CD4-positive, alpha-beta T cell treated with Interleukin-17A for 4 hours (primary cell): Measurements from ENCODE around the gene RDH16.

ENCODE experiments used
- DNase-seq: peaks from one replicate; pipeline ENCODE4 v3.0.0-alpha.2; 2020; ENCODE audit warnings: mixed read lengths

RDH16 gene

GRCh38 chr12:56957229-56958052 is at the start of gene RDH16:
TSS of gene RDH16 (minus strand) at chr12:56957608. CDS start at chr12:56957462, 146 bp downstream.
- no peak for DNase-seq

GRCh38 chr12:57006809-57007475 is 49.5 kb upstream of the RDH16 start:
- peak; percentile 56 for DNase-seq

DNA sequence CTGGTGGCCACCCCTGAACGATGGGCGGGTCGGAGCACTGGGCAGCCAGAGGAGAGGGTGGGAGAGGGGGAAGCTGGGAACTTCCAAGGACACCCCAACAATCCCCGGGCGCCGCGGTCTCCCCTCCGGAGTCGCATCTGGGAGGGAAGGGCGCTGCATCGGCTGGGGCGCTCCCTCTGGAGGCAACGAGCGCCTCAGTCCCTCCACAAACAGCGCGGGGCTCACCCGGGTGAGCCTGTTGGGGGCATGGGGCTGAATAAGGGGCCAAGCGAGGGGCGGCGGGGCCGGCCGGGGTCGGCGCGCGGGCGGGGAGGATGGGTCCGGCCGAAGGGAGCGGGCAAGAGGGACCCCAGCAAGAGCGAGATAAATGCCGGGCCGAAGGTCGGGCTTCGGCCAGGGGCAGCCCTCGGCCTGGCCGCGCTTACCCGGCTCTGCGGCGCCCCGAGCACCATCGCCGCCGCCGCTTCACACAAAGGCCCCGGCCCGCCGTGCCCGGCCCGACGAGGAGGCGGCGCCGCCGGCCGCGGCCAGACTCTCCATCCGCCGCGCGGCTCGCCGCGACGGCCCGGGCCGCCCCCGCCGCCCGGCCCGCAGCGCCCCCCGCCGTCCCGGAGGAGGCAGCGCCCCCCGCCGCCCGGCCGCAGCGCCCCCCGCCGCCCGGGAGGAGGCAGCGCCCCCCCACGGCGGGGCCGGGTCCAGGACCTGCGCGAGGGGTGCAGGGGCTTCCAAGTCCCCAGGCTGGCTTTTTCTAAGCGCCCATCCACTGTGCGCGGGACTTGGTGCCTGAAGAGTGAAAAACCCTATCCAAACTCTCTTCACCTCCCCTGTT is 48.8 kb upstream of the RDH16 start, which contains the start of gene ZBTB39:
ZBTB39 (minus strand) TSS at position 567 of the 829 bp plus-strand sequence. CDS start 1,629 bp downstream, outside the sequence.
- peak; percentile 74 for DNase-seq

- no peak for DNase-seq
Measured at GRCh38 chr12:57004651-57005050, 47.2 kb upstream of the RDH16 start.

DNA sequence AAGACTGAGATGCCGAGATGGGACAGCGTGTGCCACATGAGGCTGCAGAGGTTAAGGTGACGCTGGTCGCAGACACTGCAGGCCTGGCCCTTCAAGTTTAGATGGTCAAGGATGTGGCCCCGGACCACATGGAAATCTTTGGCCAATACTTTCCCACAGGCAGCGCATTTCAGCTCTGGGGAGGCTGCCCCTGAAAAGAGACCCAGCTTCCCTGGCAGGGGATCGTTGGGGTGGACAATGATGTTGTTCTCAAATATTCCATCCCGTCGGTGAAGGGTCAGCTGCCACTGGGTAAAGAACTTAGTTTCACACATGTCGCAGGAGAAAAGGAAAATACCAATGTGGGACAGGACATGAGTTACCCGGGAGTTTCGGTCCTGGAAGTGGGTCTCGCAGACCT is 46.0 kb upstream of the RDH16 start:
- DNase-seq = no peak

GRCh38 chr12:57001448-57001906 is 44.1 kb upstream of the RDH16 start:
- DNase-seq = peak; percentile 84

DNA sequence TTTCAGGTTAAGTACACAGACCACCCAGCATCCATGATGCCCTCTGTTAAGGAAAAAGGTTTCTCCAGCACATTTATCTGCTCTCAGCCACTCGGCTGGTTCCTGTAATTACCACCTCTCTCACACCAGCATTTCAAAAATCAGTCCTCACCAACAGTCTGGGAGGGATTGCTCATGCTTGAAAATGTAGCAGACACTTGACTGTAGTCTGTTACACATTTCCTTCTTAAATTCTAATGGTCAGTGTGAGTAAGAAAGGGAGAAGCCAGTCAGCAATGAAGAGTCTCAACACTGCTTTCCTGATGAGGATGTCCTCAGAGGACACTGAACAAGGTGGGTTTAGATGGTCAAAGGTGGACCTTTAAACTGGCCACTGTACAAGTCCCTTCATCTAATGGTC is 43.0 kb upstream of the RDH16 start:
- no peak for DNase-seq

GRCh38 chr12:56999456-56999855 is 42.0 kb upstream of the RDH16 start:
- DNase-seq = no peak

DNA sequence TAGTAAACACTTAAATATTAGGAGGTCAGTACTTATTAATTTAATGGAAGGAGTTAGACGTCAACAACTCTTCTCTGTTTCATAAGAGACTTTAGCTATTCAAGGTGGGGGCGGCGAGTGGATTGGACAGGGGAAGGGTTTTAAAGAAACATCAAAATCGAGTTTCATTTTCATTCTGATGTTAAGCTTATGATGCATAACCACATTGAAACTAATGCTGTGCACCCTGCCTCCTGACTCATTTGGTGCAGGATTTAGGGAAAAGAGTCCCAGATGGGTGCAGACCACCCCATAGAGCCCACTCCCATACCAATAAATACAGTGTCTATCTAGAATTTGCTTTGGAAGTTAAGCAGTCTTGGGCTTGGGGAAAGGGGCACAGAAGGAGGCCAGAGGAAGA is 41.6 kb upstream of the RDH16 start:
- DNase-seq = no peak

- DNase-seq = no peak
Measured at GRCh38 chr12:56998316-56998715, 40.9 kb upstream of the RDH16 start.

DNA sequence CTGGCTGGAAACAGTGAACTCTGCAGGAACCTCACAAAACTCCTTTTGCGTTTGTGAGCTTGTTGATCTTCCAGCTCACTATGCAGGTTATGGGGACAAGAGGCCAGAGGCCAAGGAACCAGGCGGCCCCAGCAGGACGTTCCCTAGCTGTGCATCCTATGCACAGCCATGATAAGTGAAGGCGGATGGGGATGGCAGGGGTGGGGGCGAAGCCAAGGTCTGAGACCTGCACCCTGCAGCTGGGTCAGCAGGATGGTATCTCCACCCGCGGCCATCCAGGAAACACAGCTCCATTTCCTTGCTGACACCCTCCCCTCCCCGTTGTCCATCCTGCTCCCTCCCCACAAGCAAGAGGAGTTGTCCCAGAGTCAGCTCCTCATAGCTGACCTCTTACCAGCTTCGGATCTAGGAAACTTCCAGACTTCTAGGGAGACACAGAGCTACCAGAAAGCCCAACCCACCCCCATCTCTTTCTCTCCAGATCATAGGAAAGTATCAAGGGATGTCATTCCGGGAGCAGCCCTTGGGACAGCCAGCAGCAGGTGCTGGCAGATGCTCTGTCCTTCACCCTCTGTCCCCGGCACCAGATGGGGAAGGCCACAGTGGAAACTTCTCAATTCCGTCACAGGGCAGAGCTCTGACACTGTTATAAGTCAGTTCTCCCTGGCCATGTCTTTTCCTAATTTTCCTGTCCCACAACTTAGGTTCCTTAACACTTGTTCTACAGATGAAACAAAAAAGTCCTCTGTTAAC is 39.6 kb upstream of the RDH16 start:
- no peak for DNase-seq

- DNase-seq = no peak
Measured at GRCh38 chr12:56995930-56996496, 38.6 kb upstream of the RDH16 start.

DNA sequence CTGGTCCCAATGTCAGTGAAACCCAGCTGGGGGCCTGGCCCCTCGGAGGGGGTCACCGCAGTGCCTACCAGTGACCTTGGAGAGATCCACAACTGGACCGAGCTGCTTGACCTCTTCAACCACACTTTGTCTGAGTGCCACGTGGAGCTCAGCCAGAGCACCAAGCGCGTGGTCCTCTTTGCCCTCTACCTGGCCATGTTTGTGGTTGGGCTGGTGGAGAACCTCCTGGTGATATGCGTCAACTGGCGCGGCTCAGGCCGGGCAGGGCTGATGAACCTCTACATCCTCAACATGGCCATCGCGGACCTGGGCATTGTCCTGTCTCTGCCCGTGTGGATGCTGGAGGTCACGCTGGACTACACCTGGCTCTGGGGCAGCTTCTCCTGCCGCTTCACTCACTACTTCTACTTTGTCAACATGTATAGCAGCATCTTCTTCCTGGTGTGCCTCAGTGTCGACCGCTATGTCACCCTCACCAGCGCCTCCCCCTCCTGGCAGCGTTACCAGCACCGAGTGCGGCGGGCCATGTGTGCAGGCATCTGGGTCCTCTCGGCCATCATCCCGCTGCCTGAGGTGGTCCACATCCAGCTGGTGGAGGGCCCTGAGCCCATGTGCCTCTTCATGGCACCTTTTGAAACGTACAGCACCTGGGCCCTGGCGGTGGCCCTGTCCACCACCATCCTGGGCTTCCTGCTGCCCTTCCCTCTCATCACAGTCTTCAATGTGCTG is 38.0 kb upstream of the RDH16 start:
- no peak for DNase-seq

DNA sequence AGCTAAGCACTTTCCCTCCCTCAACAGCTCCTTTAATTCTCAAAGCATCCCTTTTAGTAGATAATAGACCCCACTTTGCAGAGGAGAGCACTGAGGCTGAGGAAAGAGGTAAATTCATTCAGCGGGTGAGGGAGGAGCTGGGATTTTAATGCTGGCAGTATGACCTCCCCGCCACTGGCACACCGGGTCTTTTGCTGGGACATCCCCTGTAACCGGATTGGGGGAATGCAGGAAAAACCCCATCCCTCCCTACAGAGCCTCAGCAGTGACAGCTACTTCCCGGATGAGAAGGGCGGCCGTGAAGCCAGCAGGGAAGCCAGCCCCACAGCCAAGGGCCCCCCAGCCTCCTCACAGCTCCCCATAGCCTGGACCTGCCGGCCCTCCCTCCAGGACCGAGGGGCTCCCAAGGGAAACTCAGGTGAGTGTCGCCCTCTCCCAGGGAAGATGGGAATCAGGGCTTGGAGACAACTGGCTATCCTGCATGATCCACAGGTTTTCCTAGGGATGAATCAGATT is 36.9 kb upstream of the RDH16 start:
- DNase-seq = no peak

DNA sequence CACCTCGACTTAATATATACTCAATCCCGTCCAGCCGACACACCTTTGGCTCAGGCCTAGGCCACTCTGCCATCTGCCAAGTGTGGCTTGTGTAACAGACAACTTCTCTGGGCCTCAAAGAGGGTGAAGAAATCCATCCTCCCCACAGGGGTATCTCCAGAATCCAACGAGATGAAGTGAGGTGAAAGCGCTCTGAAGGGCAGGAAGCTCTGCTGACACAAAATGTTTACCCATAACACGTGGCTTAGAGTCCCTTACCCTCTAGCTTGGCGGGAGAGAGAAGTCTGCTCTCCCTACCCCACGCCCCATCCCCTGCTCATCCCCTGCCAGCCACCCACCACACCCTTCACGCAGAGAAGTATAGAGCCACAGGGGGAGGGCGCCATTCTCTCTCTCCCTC is 35.9 kb upstream of the RDH16 start:
- DNase-seq = no peak

GRCh38 chr12:56991319-56992246 is 34.2 kb upstream of the RDH16 start:
- DNase-seq = no peak

- DNase-seq = no peak
Measured at GRCh38 chr12:56990648-56991318, 33.4 kb upstream of the RDH16 start.

GRCh38 chr12:56989861-56990610 is 32.6 kb upstream of the RDH16 start:
- DNase-seq = no peak
